ENCODE data around the gene SPATA6L. TPM values are rescaled to one million over a fixed set of nuclear protein-coding genes. Genes with fewer than 3 reads are reported as not detected.

The SPATA6L gene
- total RNA-seq, 2 experiments from 2014 or later: 0.43 to 0.83 TPM

DNA sequence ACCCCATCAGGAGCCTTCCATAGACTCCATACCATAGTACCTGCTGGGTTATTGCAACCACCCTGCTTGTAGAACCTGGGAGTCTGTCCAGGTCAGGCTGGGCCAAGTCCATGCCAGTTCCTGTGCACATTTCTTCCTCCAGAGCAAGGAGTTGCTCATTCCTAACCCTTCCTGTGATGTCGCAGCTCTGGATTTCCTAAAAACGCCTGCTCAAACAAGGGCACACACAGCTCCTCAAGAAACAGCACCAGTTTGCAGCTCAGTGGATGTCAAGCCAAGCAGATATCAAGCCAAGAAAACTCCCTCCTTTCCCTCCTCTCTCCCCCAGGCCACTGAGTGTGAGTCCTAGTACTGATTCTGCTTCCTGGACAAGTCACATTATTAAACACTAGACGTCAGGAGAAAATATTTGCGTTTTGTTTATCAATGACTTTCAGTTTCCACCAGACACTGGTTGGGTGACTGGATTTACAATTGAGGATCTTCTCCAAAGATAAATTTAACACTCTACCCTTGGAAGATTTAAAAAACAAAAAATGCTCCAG lies 116.5 kb downstream of the SPATA6L start:
- DNase-seq: no peak
- no peak overlapping the region for H3K4me3 Mint-ChIP-seq
- no peaks in the 10 kb centered on the region for H3K36me3 Mint-ChIP-seq (ENCODE audit: low read depth)
- no peak overlapping the region for H3K27ac Mint-ChIP-seq
- peaks cover 2% of the 10 kb centered on the region for H3K9me3 Mint-ChIP-seq
- CTCF ChIA-PET: interaction anchor here (1.6 kb wide), 1 partner anchor 234 kb away, joined by 4 read pairs; no protein-coding TSS in a partner anchor
- H3K4me1 Mint-ChIP-seq: peaks cover 6% of the 10 kb centered on the region
- POLR2A ChIA-PET: no interaction called here
- H3K27me3 Mint-ChIP-seq: peaks cover 6% of the 10 kb centered on the region

DNA sequence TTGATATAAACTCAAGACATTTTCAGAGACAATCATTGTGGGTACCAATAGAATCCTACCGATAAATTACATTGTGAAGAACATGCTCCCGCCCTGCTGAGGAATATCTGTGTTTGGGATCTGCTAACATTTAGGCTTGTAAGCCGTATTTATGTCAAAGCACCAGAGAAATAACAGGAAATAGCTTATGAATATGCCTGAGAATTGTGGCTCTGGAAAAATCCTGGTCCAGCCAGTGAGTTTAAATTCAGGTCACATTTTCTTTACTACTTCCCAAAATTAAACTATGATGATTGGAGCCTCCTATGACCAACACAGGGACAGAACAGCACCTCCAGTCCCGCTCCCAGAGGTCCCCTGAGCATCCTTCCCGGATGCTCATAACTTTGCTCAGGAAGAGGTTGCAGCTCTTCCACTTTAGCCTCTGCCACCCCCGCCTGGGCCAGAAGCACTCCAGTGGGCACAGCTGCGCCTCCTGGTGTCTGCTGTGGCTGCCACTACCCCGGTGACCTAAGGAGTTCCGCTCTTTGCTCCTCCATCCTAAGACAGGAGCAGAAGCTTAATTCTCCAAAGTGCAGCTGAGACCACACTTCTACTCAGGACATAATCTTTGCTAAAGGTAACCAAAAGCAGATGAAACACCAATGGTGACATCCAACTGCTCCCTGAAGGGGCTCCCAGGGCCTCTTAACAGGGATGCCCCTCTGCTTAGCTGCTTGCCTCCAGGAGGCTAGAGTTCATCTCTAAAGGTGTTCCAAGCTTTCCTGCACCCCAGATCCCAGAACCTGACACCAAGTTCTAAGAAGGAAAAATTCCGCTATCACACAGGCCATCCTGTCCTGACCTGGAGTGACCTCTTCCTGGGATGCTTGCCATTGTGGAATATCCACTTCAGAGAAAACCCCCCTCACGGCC lies 117.2 kb downstream of the SPATA6L start:
- POLR2A ChIA-PET: no interaction called here
- no peak for DNase-seq
- Mint-ChIP-seq H3K4me3 (no peak overlapping the region), H3K9me3 (peaks cover 2% of the 10 kb centered on the region), H3K27ac (no peak overlapping the region), H3K36me3 (ENCODE audit: low read depth) (no peaks in the 10 kb centered on the region), H3K27me3 (peaks cover 6% of the 10 kb centered on the region), H3K4me1 (peaks cover 6% of the 10 kb centered on the region)
- CTCF ChIA-PET: interaction anchor here (1.2 to 1.6 kb wide), 2 partner anchors 26 to 233 kb away, joined by 3 to 4 read pairs; no protein-coding TSS in a partner anchor

Other genes starting within 250 kb of the SPATA6L start
- gene SLC1A1, start 176.0 kb downstream of the SPATA6L start, total RNA-seq: under 1 TPM; 0.05 to 0.23 TPM
- gene PLPP6, start 4.2 kb downstream of the SPATA6L start, total RNA-seq: 10 to 100 TPM in 1 of 2 experiments, 1 to 10 TPM in 1; 9.6 to 10.3 TPM
- 10 to 100 TPM; 11.9 to 12.0 TPM for gene CDC37L1, start 13.1 kb upstream of the SPATA6L start, total RNA-seq
- gene AK3, start 74.7 kb upstream of the SPATA6L start, total RNA-seq: 10 to 100 TPM; 34.0 to 34.6 TPM
- gene RCL1, start 126.5 kb upstream of the SPATA6L start, total RNA-seq: 10 to 100 TPM; 11.5 to 12.3 TPM